HepG2 (cell line): ENCODE data around the gene VEZT.
"Not testable (repeated sequence)": the region's sequence is repeated elsewhere in the genome, so short reads cannot be mapped to it uniquely, and the experiment has no call there.

ENCODE experiments used
- GPBP1L1 ChIP-seq: sonication (generic); formaldehyde crosslinking; IDR thresholded peaks from 2 replicates; pipeline ENCODE4 v1.5.0; 2020; ENCODE audit warnings: mild to moderate bottlenecking, missing genetic modification reagents
- REST ChIP-seq, 2 experiments: IDR thresholded peaks; 2 replicates each; pipeline ENCODE4 v1.6.1; 2011 to 2012; ENCODE audit warnings: low read length in 2 of 2, borderline replicate concordance in 1 of 2, low read depth in 1 of 2, mild to moderate bottlenecking in 1 of 2, moderate library complexity in 1 of 2
- ZBTB2 ChIP-seq: sonication (generic); formaldehyde crosslinking; IDR thresholded peaks from 2 replicates; pipeline ENCODE4 v1.8.0; 2022; ENCODE audit warnings: low read depth, missing genetic modification reagents

- TF ChIP-seq ZBTB2 (CRISPR knock-in tag); REST (IDR thresholded peaks at IDR 0.05; ENCODE audit: borderline replicate concordance in 1 of 2, low read depth in 1 of 2, low read length in 2 of 2); GPBP1L1: not testable (repeated sequence)
Observed at GRCh38 chr12:95241138-95241537, 23.5 kb downstream of the VEZT start.
